A549 (cell line): ENCODE measurements around the gene XPO4. TPM values are rescaled to one million over a fixed set of nuclear protein-coding genes. Genes with fewer than 3 reads are reported as not detected.

Source experiments
- ATAC-seq, 2 experiments: fragments of 200-7000 bp in 1 of 2; fragments of >200 bp in 1 of 2; cut with Nextera tagmentation in 1 of 2; cut with Tn5 transposase in 1 of 2; 3 replicates each; pipeline versions ENCODE4 v1.8.0 to v1.9.1; 2018 to 2020; ENCODE audit warnings: mild to moderate bottlenecking in 1 of 2, moderate library complexity in 1 of 2
- CTCF ChIA-PET: fragments of 300-600 bp; sonication (Branson Sonifier 250); formaldehyde crosslinking; extraction: SDS; loops from one replicate; lab custom pipeline; 2021; ENCODE audit warnings: antibody characterized with exemption, inconsistent platforms; lab: Yijun Ruan, JAX
- POLR2A ChIA-PET: fragments of 350-600 bp; formaldehyde crosslinking; extraction: SDS; loops from one replicate; lab custom pipeline; 2021; ENCODE audit warnings: antibody characterized with exemption, inconsistent platforms; lab: Yijun Ruan, JAX
- DNase-seq, 2 experiments: peaks; one replicate each; pipeline versions ENCODE4 v3.0.0 to v3.0.0-alpha.2; 2011 to 2016; ENCODE audit warnings: low read depth in 1 of 2, low spot score in 1 of 2
- FAIRE-seq: peaks from 2 replicates; lab custom pipeline; 2011; peaks lifted over from hg19 to GRCh38; lab: Jason Lieb, UNC
- H3K27ac ChIP-seq, 2 experiments: fragments of >200 bp; sonication (Bioruptor Twin); formaldehyde crosslinking; 3 replicates each; pipeline ENCODE4 v1.5.1; 2016 to 2017
- H3K4me1 ChIP-seq: fragments of >200 bp; sonication (Bioruptor Twin); formaldehyde crosslinking; 3 replicates; pipeline ENCODE4 v1.6.1; 2016
- H3K4me2 ChIP-seq: fragments of >200 bp; sonication (Bioruptor Twin); formaldehyde crosslinking; 3 replicates; pipeline ENCODE4 v1.6.1; 2016
- H3K4me3 ChIP-seq: fragments of >200 bp; sonication (Bioruptor Twin); formaldehyde crosslinking; 3 replicates; pipeline ENCODE4 v1.5.1; 2016
- H3K9me3 ChIP-seq: fragments of >200 bp; sonication (Bioruptor Twin); formaldehyde crosslinking; 3 replicates; pipeline ENCODE4 v1.6.1; 2016
- BCL3 ChIP-seq: fragments of >200 bp; sonication (Bioruptor Twin); formaldehyde crosslinking; IDR thresholded peaks from 3 replicates; pipeline ENCODE4 v1.6.1; 2016
- CBX2 ChIP-seq: fragments of 200-600 bp; sonication (generic); IDR thresholded peaks from 2 replicates; pipeline ENCODE4 v1.6.1; 2016; ENCODE audit warnings: low read depth, mild to moderate bottlenecking, borderline replicate concordance
- CBX8 ChIP-seq: fragments of 200-600 bp; sonication (generic); IDR thresholded peaks from 2 replicates; pipeline ENCODE4 v1.6.1; 2016
- CEBPB ChIP-seq, 2 experiments: fragments of >200 bp in 1 of 2; sonication (Bioruptor Twin) in 1 of 2; formaldehyde crosslinking in 1 of 2; IDR thresholded peaks; 2 replicates each; pipeline ENCODE4 v1.6.1; 2012 to 2016
- E2F6 ChIP-seq: IDR thresholded peaks from 2 replicates; pipeline ENCODE4 v1.6.1; 2012; ENCODE audit warnings: low read depth, borderline replicate concordance
- EHF ChIP-seq: fragments of 250-450 bp; sonication (Bioruptor Pico); IDR thresholded peaks from 2 replicates; pipeline ENCODE4 v1.5.0; 2020; ENCODE audit warnings: mild to moderate bottlenecking
- EP300 ChIP-seq, 2 experiments: fragments of >200 bp; sonication (Bioruptor Twin); formaldehyde crosslinking; IDR thresholded peaks; 2 replicates in 1 of 2; 3 replicates in 1 of 2; pipeline ENCODE4 v1.6.1; 2016 to 2017
- GATA3 ChIP-seq: IDR thresholded peaks from 2 replicates; pipeline ENCODE4 v1.6.1; 2012; ENCODE audit warnings: borderline replicate concordance
- HES2 ChIP-seq: fragments of >200 bp; sonication (Bioruptor Twin); formaldehyde crosslinking; IDR thresholded peaks from 2 replicates; pipeline ENCODE4 v1.6.1; 2016
- HEYL ChIP-seq: fragments of 250-450 bp; sonication (Bioruptor Pico); IDR thresholded peaks from 2 replicates; pipeline ENCODE4 v1.8.0; 2021; ENCODE audit warnings: mild to moderate bottlenecking, moderate library complexity
- KDM5A ChIP-seq: fragments of 200-600 bp; sonication (generic); IDR thresholded peaks from 2 replicates; pipeline ENCODE4 v1.6.1; 2016; ENCODE audit warnings: antibody characterized with exemption, mild to moderate bottlenecking
- MAFK ChIP-seq: fragments of 450-650 bp; IDR thresholded peaks from 2 replicates; pipeline ENCODE4 v1.6.1; 2014; ENCODE audit not compliant: partially characterized antibody
- MAX ChIP-seq: IDR thresholded peaks from 2 replicates; pipeline ENCODE4 v1.6.1; 2012
- MYC ChIP-seq: IDR thresholded peaks from 2 replicates; pipeline ENCODE4 v1.6.1; 2012; ENCODE audit warnings: mild to moderate bottlenecking, inconsistent platforms, low read length, improper control_type of control experiment, borderline replicate concordance
- PHF8 ChIP-seq: fragments of 200-600 bp; sonication (generic); IDR thresholded peaks from 2 replicates; pipeline ENCODE4 v1.6.1; 2016; ENCODE audit warnings: low read depth, mild to moderate bottlenecking, antibody characterized with exemption, moderate library complexity, borderline replicate concordance
- POLR2A ChIP-seq: IDR thresholded peaks from 2 replicates; pipeline ENCODE4 v1.6.1; 2012; ENCODE audit warnings: mild to moderate bottlenecking, low read length
- RARB ChIP-seq: fragments of 250-450 bp; sonication (Bioruptor Pico); IDR thresholded peaks from 2 replicates; pipeline ENCODE4 v1.8.0; 2021; ENCODE audit warnings: mild to moderate bottlenecking, moderate library complexity
- RFX5 ChIP-seq: fragments of 450-650 bp; IDR thresholded peaks from 2 replicates; pipeline ENCODE4 v1.7.1; 2014; ENCODE audit warnings: antibody characterized with exemption, mild to moderate bottlenecking, moderate library complexity
- USF2 ChIP-seq: fragments of 450-650 bp; IDR thresholded peaks from 2 replicates; pipeline ENCODE4 v1.6.1; 2014; ENCODE audit warnings: antibody characterized with exemption
- ZC3H11A ChIP-seq: fragments of 450-650 bp; IDR thresholded peaks from 2 replicates; pipeline ENCODE4 v1.6.1; 2014; ENCODE audit warnings: antibody characterized with exemption, mild to moderate bottlenecking
- ZFP36 ChIP-seq: fragments of 450-650 bp; IDR thresholded peaks from 2 replicates; pipeline ENCODE4 v1.6.1; 2014; ENCODE audit warnings: borderline replicate concordance; ENCODE audit not compliant: partially characterized antibody
- ZNF302 ChIP-seq: fragments of 250-450 bp; sonication (Bioruptor Pico); IDR thresholded peaks from 2 replicates; pipeline ENCODE4 v1.9.0; 2021; ENCODE audit warnings: inconsistent platforms, mild to moderate bottlenecking, moderate library complexity
- ZSCAN20 ChIP-seq: fragments of 250-450 bp; sonication (Bioruptor Pico); IDR thresholded peaks from 2 replicates; pipeline ENCODE4 v1.8.0; 2022; ENCODE audit warnings: mild to moderate bottlenecking, moderate library complexity
- WGBS: methylation state at CpG from one replicate; pipeline ENCODE4 v1.1.6; 2017; ENCODE audit errors: missing lambda C conversion rate; 5-methylcytosine and 5-hydroxymethylcytosine counted together
- polyA plus RNA-seq, 4 experiments: library from polyadenylated mRNA; depleted of rRNA in 3 of 4; stranded (reverse); fragments of >200 nt; fragmentation: RNase III in 1 of 4; extraction: RNeasy Plus Mini Kit Qiagen cat#74134 plus additional on column Dnase treatment in 1 of 4; gene quantifications; 2 replicates in 3 of 4; 3 replicates in 1 of 4; pipeline ENCODE4 v1.2.3, GENCODE V29; 2011 to 2017

XPO4 gene
- polyA plus RNA-seq, 2 of the 4 experiments (the other 2 are of a cell fraction), result 7.3 to 16.6 TPM

GRCh38 chr13:20847296-20847695 lies 55.2 kb downstream of the XPO4 start:
- WGBS, result 83% methylated on average over 1 of the region's 1 CpG
- CTCF ChIA-PET, result interaction anchor here (0.7 to 1.2 kb wide), 3 partner anchors 18 to 23 kb away, joined by 3 to 5 read pairs (median 4); no protein-coding TSS in a partner anchor
- POLR2A ChIA-PET, result no interaction called here
- Histone ChIP-seq H3K4me1 (no peaks in the 10 kb centered on the region; the same call in 2 of the 3 replicates), H3K4me2 (no peak overlapping the region), H3K4me3 (no peak overlapping the region), H3K9me3 (no peaks in the 10 kb centered on the region), H3K27ac (no peak overlapping the region)
- ATAC-seq (no peak), FAIRE-seq (no peak), DNase-seq (no peak)
- TF ChIP-seq BCL3 (no peak), E2F6 (no peak), ZC3H11A (no peak), ZSCAN20 (no peak), RARB (CRISPR knock-in tag) (no peak), PHF8 (no peak), USF2 (no peak), MAFK (no peak), MYC (no peak), HEYL (CRISPR knock-in tag) (no peak), GATA3 (no peak), RFX5 (no peak), EP300 (IDR thresholded peaks at IDR 0.05) (no peak), HES2 (no peak)

- WGBS, result 78% methylated on average over 6 of the region's 6 CpGs
- Histone ChIP-seq H3K4me3 (no peak overlapping the region), H3K9me3 (no peaks in the 10 kb centered on the region), H3K4me1 (no peaks in the 10 kb centered on the region), H3K4me2 (no peak overlapping the region), H3K27ac (no peak overlapping the region)
- no peak for TF ChIP-seq RARB (CRISPR knock-in tag)
- TF ChIP-seq USF2, result no peak
- TF ChIP-seq POLR2A, result no peak
- no peak for TF ChIP-seq EHF
- no peak for TF ChIP-seq ZNF302 (CRISPR knock-in tag)
- no peak for TF ChIP-seq E2F6
- TF ChIP-seq HEYL (CRISPR knock-in tag), result no peak
- no peak for TF ChIP-seq ZFP36
- DNase-seq (no peak), ATAC-seq (no peak), FAIRE-seq (no peak)
- CTCF ChIA-PET, result no interaction called here
- POLR2A ChIA-PET, result no interaction called here
Measured at GRCh38 chr13:20843166-20843565, 59.4 kb downstream of the XPO4 start.

GRCh38 chr13:20840568-20840967 lies 62.0 kb downstream of the XPO4 start:
- Histone ChIP-seq H3K4me3 (no peak overlapping the region), H3K9me3 (no peaks in the 10 kb centered on the region), H3K4me1 (no peaks in the 10 kb centered on the region), H3K4me2 (no peak overlapping the region), H3K27ac (no peak overlapping the region)
- no peak for DNase-seq
- ChIA-PET CTCF (interaction anchor here (0.8 to 2.3 kb wide), 6 partner anchors 9 to 127 kb away, joined by 3 to 14 read pairs (median 6); no protein-coding TSS in a partner anchor), POLR2A (no interaction called here)
- TF ChIP-seq MAX (no peak), KDM5A (no peak), CEBPB (IDR thresholded peaks at IDR 0.05) (no peak), CBX2 (no peak), GATA3 (no peak), CBX8 (no peak), E2F6 (no peak), MYC (no peak), RFX5 (no peak)
- FAIRE-seq, result no peak
- ATAC-seq, result no peak
